Activated CD8-positive, alpha-beta T cell treated with anti-CD3 and anti-CD28 coated beads for 36 hours (primary cell): ENCODE measurements around the gene SV2B. TPM values are rescaled to one million over a fixed set of nuclear protein-coding genes. Genes with fewer than 3 reads are reported as not detected.

Experiments used
- ATAC-seq: fragments of 200-7000 bp; cut with Tn5 transposase; one replicate; pipeline ENCODE4 v1.10.0; 2021; ENCODE audit warnings: mild to moderate bottlenecking, moderate library complexity
- CTCF ChIA-PET: fragments of 350-600 bp; sonication (Branson Sonifier 250); formaldehyde crosslinking; loops from one replicate; lab custom pipeline; 2021; ENCODE audit warnings: antibody characterized with exemption; lab: Charles Lee
- POLR2A ChIA-PET: fragments of 350-600 bp; sonication (Branson Sonifier 250); formaldehyde crosslinking; loops from one replicate; lab custom pipeline; 2021; ENCODE audit warnings: antibody characterized with exemption; lab: Charles Lee
- DNase-seq: peaks from one replicate; pipeline ENCODE4 v3.0.0-alpha.2; 2020
- H3K27ac Mint-ChIP-seq: one replicate; pipeline ENCODE4 v1.8.0; 2021; ENCODE audit warnings: mild to moderate bottlenecking, mixed read lengths
- H3K27me3 Mint-ChIP-seq: one replicate; pipeline ENCODE4 v1.8.0; 2021; ENCODE audit warnings: mixed read lengths
- H3K36me3 Mint-ChIP-seq: one replicate; pipeline ENCODE4 v1.8.0; 2021; ENCODE audit warnings: low read depth, mixed read lengths
- H3K4me1 Mint-ChIP-seq: one replicate; pipeline ENCODE4 v1.8.0; 2021; ENCODE audit warnings: low read depth, mixed read lengths
- H3K4me3 Mint-ChIP-seq: one replicate; pipeline ENCODE4 v1.8.0; 2021; ENCODE audit warnings: mild to moderate bottlenecking, moderate library complexity, mixed read lengths
- H3K9me3 Mint-ChIP-seq: one replicate; pipeline ENCODE4 v1.8.0; 2021; ENCODE audit warnings: mixed read lengths
- CTCF ChIP-seq: fragments of 200-600 bp; IDR thresholded peaks from one replicate; pipeline ENCODE4 v1.8.0; 2022; ENCODE audit warnings: antibody characterized with exemption, mild to moderate bottlenecking
- intact Hi-C: fragments of 100-400 bp; cut with micrococcal nuclease; formaldehyde crosslinking; loops from one replicate; pipeline ENCODE4 v1.10.0; 2022
- total RNA-seq, 2 experiments: library from RNA; stranded (reverse); gene quantifications; one replicate each; pipeline ENCODE4 v1.2.3, GENCODE V29; 2021

Gene SV2B
- total RNA-seq, 2 experiments from 2014 or later, result not detected

- Mint-ChIP-seq H3K36me3 (no peaks in the 10 kb centered on the region), H3K4me3 (no peak overlapping the region), H3K27ac (no peak overlapping the region), H3K9me3 (no peaks in the 10 kb centered on the region), H3K4me1 (no peaks in the 10 kb centered on the region), H3K27me3 (peaks cover 30% of the 10 kb centered on the region)
- no peak for TF ChIP-seq CTCF
- ATAC-seq, result no peak
- no peak for DNase-seq
- POLR2A ChIA-PET, result no interaction called here
- CTCF ChIA-PET, result interaction anchor here (0.7 to 4.4 kb wide), 8 partner anchors 12 to 168 kb away, joined by 3 to 42 read pairs (median 4); partner anchors contain the start of gene SV2B
- intact Hi-C loops, result no loop called here
Measured at GRCh38 chr15:91223863-91224262, 123.8 kb downstream of the SV2B start.

GRCh38 chr15:91224755-91225380, 124.8 kb downstream of the SV2B start:
- ChIA-PET POLR2A (no interaction called here), CTCF (interaction anchor here (0.7 to 4.4 kb wide), 10 partner anchors 10 to 169 kb away, joined by 3 to 42 read pairs (median 3); partner anchors contain the start of gene SV2B)
- no peak for DNase-seq
- Mint-ChIP-seq H3K4me1 (no peaks in the 10 kb centered on the region), H3K27me3 (peaks cover 30% of the 10 kb centered on the region), H3K36me3 (no peaks in the 10 kb centered on the region), H3K4me3 (no peak overlapping the region), H3K9me3 (no peaks in the 10 kb centered on the region), H3K27ac (no peak overlapping the region)
- no peak for ATAC-seq
- peak; percentile 70 for TF ChIP-seq CTCF
- intact Hi-C loops, result no loop called here

- intact Hi-C loops, result no loop called here
- ATAC-seq (no peak), DNase-seq (no peak)
- H3K4me3 Mint-ChIP-seq, result no peak overlapping the region
- TF ChIP-seq CTCF, result no peak
- no peaks in the 10 kb centered on the region for H3K9me3 Mint-ChIP-seq
- ChIA-PET POLR2A (no interaction called here), CTCF (interaction anchor here (0.7 to 4.4 kb wide), 4 partner anchors 10 to 170 kb away, joined by 3 to 42 read pairs (median 4); no protein-coding TSS in a partner anchor)
- H3K27me3 Mint-ChIP-seq, result peaks cover 32% of the 10 kb centered on the region
- no peaks in the 10 kb centered on the region for H3K36me3 Mint-ChIP-seq
- no peaks in the 10 kb centered on the region for H3K4me1 Mint-ChIP-seq
- H3K27ac Mint-ChIP-seq, result no peak overlapping the region
Measured at GRCh38 chr15:91225741-91226140, 125.7 kb downstream of the SV2B start.

GRCh38 chr15:91227117-91227516, 127.1 kb downstream of the SV2B start:
- Mint-ChIP-seq H3K9me3 (no peaks in the 10 kb centered on the region), H3K27me3 (peaks cover 26% of the 10 kb centered on the region), H3K36me3 (no peaks in the 10 kb centered on the region), H3K4me3 (no peak overlapping the region), H3K27ac (no peak overlapping the region), H3K4me1 (no peaks in the 10 kb centered on the region)
- no peak for TF ChIP-seq CTCF
- ATAC-seq (no peak), DNase-seq (no peak)
- ChIA-PET POLR2A (no interaction called here), CTCF (interaction anchor here (1.3 to 4.4 kb wide), 4 partner anchors 11 to 172 kb away, joined by 4 to 42 read pairs (median 6); no protein-coding TSS in a partner anchor)
- intact Hi-C loops, result no loop called here

- Mint-ChIP-seq H3K4me3 (no peak overlapping the region), H3K27me3 (peaks cover 25% of the 10 kb centered on the region), H3K36me3 (no peaks in the 10 kb centered on the region), H3K27ac (no peak overlapping the region), H3K4me1 (no peaks in the 10 kb centered on the region), H3K9me3 (no peaks in the 10 kb centered on the region)
- TF ChIP-seq CTCF, result no peak
- ChIA-PET CTCF (interaction anchor here (1.3 to 4.4 kb wide), 4 partner anchors 12 to 172 kb away, joined by 4 to 42 read pairs (median 6); no protein-coding TSS in a partner anchor), POLR2A (no interaction called here)
- ATAC-seq (no peak), DNase-seq (no peak)
- intact Hi-C loops, result no loop called here
Measured at GRCh38 chr15:91227766-91228165, 127.7 kb downstream of the SV2B start.
